Endodermal cell (in vitro differentiated cells): ENCODE data around the gene CEACAM19. TPM values are rescaled to one million over a fixed set of nuclear protein-coding genes. Genes with fewer than 3 reads are reported as not detected.
"Not testable (repeated sequence)": the region's sequence is repeated elsewhere in the genome, so short reads cannot be mapped to it uniquely, and the experiment has no call there.

Experiments
- DNase-seq: peaks from one replicate; pipeline ENCODE4 v3.0.0-alpha.2; 2017
- H3K27ac ChIP-seq: 2 replicates; pipeline ENCODE4 v1.5.1; 2013; ENCODE audit warnings: mild to moderate bottlenecking, low read depth, low read length, moderate library complexity
- H3K27me3 ChIP-seq: 2 replicates; pipeline ENCODE4 v1.6.1; 2013; ENCODE audit warnings: mild to moderate bottlenecking, low read length, moderate library complexity; ENCODE audit not compliant: insufficient read depth, control insufficient read depth, poor library complexity, severe bottlenecking
- H3K36me3 ChIP-seq: 2 replicates; pipeline ENCODE4 v1.7.0; 2013; ENCODE audit warnings: mild to moderate bottlenecking, low read length, moderate library complexity; ENCODE audit not compliant: control insufficient read depth, insufficient read depth
- H3K4me1 ChIP-seq: one replicate; pipeline ENCODE4 v1.7.0; 2013; ENCODE audit warnings: low read length; ENCODE audit not compliant: control insufficient read depth, insufficient read depth
- H3K4me3 ChIP-seq: 2 replicates; pipeline ENCODE4 v1.5.1; 2013; ENCODE audit warnings: mild to moderate bottlenecking, low read length, moderate library complexity
- H3K9ac ChIP-seq: 2 replicates; pipeline ENCODE4 v1.6.1; 2013; ENCODE audit warnings: mild to moderate bottlenecking, low read length, moderate library complexity; ENCODE audit not compliant: poor library complexity, severe bottlenecking; ENCODE audit errors: extremely low read depth
- H3K9me3 ChIP-seq: 2 replicates; pipeline ENCODE4 v1.6.1; 2013; ENCODE audit warnings: mild to moderate bottlenecking, low read length, moderate library complexity; ENCODE audit not compliant: control insufficient read depth
- H3K27ac Mint-ChIP-seq: 2 replicates; pipeline ENCODE4 v1.8.0; 2020; ENCODE audit warnings: mixed read lengths
- H3K27me3 Mint-ChIP-seq: 2 replicates; pipeline ENCODE4 v1.8.0; 2021; ENCODE audit warnings: mild to moderate bottlenecking, mixed read lengths; ENCODE audit not compliant: insufficient read depth
- H3K36me3 Mint-ChIP-seq: 2 replicates; pipeline ENCODE4 v1.8.0; 2020; ENCODE audit warnings: low read depth, mixed read lengths
- H3K4me1 Mint-ChIP-seq: 2 replicates; pipeline ENCODE4 v1.8.0; 2020; ENCODE audit warnings: mixed read lengths
- H3K4me3 Mint-ChIP-seq: 2 replicates; pipeline ENCODE4 v1.8.0; 2020; ENCODE audit warnings: mild to moderate bottlenecking, moderate library complexity, mixed read lengths
- H3K9me3 Mint-ChIP-seq: 2 replicates; pipeline ENCODE4 v1.8.0; 2020; ENCODE audit warnings: mild to moderate bottlenecking, mixed read lengths
- CTCF ChIP-seq: fragments of 200-600 bp; sonication (generic); conservative IDR thresholded peaks from 2 replicates; pipeline ENCODE4 v1.5.0; 2021; ENCODE audit warnings: antibody characterized with exemption, mild to moderate bottlenecking
- WGBS, 2 experiments: methylation state at CpG; one replicate each; pipeline versions ENCODE4 v1.1.5 to v1.1.7; 2013; ENCODE audit warnings: missing lambda C conversion rate in 2 of 2, mixed read lengths in 1 of 2; ENCODE audit not compliant: insufficient coverage in 1 of 2, insufficient read length in 1 of 2; 5-methylcytosine and 5-hydroxymethylcytosine counted together
- total RNA-seq, 2 donors: library from RNA; stranded (reverse); fragmentation: NEBNext Ultra II Directional in 1 of 2; extraction: Animal tissue kit (Norgen Biotek cat#: 25700) in 1 of 2; gene quantifications; 2 replicates in 1 of 2; 3 replicates in 1 of 2; pipeline ENCODE4 v1.2.1, GENCODE V29; 2021

CEACAM19 gene
- total RNA-seq, 2 donors from 2014 or later, result 2.2 to 2.8 TPM

- Histone ChIP-seq H3K4me1 (no peaks in the 10 kb centered on the region), H3K27me3 (no peaks in the 10 kb centered on the region), H3K9ac (no peak overlapping the region), H3K36me3 (no peaks in the 10 kb centered on the region), H3K9me3 (no peaks in the 10 kb centered on the region), H3K4me3 (no peak overlapping the region), H3K27ac (no peak overlapping the region)
- DNase-seq, result no peak
- Mint-ChIP-seq H3K4me3 (no peak overlapping the region), H3K9me3 (no peaks in the 10 kb centered on the region), H3K36me3 (no peaks in the 10 kb centered on the region), H3K27me3 (peaks cover 2% of the 10 kb centered on the region), H3K27ac (no peak overlapping the region), H3K4me1 (no peaks in the 10 kb centered on the region)
- no peak for TF ChIP-seq CTCF
- whole genome bisulfite sequencing, 2 experiments, result 81 to 100% methylated on average over 4 to 9 of the region's 9 CpGs
Observed at GRCh38 chr19:44683434-44684210, 12.3 kb downstream of the CEACAM19 start.

- WGBS, 2 experiments, result 92% methylated on average over 2 to 3 of the region's 3 CpGs
- H3K9me3 ChIP-seq, DNase-seq, H3K4me3 Mint-ChIP-seq, H3K4me3 ChIP-seq, H3K9ac ChIP-seq, H3K27me3 ChIP-seq, H3K27ac ChIP-seq, H3K4me1 ChIP-seq, H3K36me3 ChIP-seq, H3K27ac Mint-ChIP-seq, H3K36me3 Mint-ChIP-seq, H3K9me3 Mint-ChIP-seq, H3K4me1 Mint-ChIP-seq, H3K27me3 Mint-ChIP-seq: not testable (repeated sequence)
Observed at GRCh38 chr19:44684396-44684795, 13.1 kb downstream of the CEACAM19 start.

- H3K4me3 Mint-ChIP-seq, result no peak overlapping the region
- no peaks in the 10 kb centered on the region for H3K36me3 Mint-ChIP-seq
- WGBS, 2 experiments, result 69 to 78% methylated on average over 18 to 25 of the region's 25 CpGs
- H3K27me3 ChIP-seq, result no peaks in the 10 kb centered on the region
- no peak overlapping the region for H3K27ac ChIP-seq
- no peak for TF ChIP-seq CTCF
- peak; percentile 78 for DNase-seq
- H3K9me3 ChIP-seq, result no peaks in the 10 kb centered on the region
- no peaks in the 10 kb centered on the region for H3K4me1 ChIP-seq
- peak overlapping the region; percentile 6 for H3K27ac Mint-ChIP-seq
- no peaks in the 10 kb centered on the region for H3K36me3 ChIP-seq
- peaks cover 2% of the 10 kb centered on the region for H3K27me3 Mint-ChIP-seq
- H3K9ac ChIP-seq, result no peak overlapping the region
- H3K4me3 ChIP-seq, result no peak overlapping the region
- no peaks in the 10 kb centered on the region for H3K9me3 Mint-ChIP-seq
- H3K4me1 Mint-ChIP-seq, result peaks cover 8% of the 10 kb centered on the region
Observed at GRCh38 chr19:44684892-44685863, 13.9 kb downstream of the CEACAM19 start.
